Endothelial cell of hepatic sinusoid (primary cell): ENCODE data around the gene GOLGA3.
"Not testable (repeated sequence)": the region's sequence is repeated elsewhere in the genome, so short reads cannot be mapped to it uniquely, and the experiment has no call there.

Experiments
- in situ Hi-C: cut with HindIII; loops from 2 replicates; pipeline ENCODE4 v1.10.0; 2017; ENCODE audit warnings: low sequenced_read_pairs

GOLGA3 gene

DNA sequence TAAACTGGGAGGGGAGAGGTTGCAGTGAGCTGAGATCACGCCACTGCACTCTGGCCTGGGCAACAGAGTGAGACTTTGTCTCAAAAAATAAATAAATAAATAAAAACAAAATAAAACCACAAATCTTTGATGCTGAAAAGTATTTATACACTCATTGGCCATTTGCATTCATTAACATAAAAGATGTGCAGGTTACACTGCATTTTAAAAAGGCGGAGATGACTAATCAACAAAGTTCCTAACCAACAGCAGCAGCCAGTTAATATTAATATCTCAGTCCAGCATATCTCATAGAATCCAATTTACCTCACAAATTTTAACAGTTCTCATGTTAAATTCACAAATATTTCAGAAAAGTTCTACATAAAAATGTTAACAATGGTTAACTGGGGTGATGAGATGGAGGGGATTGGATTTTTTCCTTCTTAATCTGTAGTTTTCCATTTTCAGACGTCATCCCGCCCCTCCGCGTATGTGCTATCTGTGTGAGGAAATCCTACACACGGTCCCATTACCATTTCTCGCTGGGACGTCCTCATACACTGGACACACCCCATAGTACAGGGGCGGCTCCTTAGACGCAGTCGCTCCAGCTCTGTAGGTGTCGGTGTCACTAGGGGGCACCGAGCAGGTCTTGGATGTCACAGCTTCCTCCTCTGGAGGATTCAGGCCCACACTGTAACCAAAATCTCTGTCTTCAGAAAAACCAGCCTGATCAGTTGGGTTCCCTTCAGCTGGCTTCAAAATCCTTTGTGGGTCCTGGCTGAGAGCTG lies 74.3 kb downstream of the GOLGA3 start:
- in situ Hi-C loops = no loop called here

DNA sequence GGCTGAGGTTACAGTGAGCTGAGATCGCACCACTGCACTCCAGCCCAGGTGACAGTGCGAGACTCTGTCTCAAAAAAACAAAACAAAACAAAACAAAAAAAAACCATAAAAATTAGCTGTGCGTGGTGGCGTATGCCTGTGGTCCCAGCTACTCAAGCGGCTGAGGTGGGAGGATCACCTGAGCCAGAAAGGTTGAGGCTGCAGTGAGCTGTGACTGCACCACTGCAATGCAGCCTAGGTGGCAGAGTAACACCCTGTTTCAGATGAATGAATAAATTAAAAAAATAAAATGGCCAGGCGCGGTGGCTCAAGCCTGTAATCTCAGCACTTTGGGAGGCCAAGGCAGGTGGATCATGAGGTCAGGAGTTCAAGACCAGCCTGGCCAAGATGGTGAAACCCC lies 75.0 kb downstream of the GOLGA3 start:
- in situ Hi-C loops = not testable (repeated sequence)

DNA sequence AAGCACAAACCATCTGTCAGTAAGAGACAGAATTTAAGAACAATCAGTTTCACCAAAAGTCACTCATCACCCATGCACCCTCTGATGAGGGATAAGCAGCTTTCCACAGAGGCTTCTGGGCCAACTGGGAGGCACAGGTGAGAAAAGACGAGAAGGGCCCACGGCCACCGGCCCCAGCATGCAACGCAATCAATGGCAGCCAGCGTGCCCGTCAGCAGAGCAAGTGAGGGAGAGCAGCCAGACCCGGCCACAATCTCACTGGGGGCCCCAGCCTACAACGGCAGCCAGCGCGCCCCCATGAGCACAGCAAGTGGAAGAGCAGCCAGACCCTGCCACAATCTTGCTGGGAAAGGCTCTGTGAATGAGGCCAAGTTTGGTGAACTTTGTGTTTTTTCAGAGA lies 80.3 kb downstream of the GOLGA3 start:
- in situ Hi-C loops = no loop called here

DNA sequence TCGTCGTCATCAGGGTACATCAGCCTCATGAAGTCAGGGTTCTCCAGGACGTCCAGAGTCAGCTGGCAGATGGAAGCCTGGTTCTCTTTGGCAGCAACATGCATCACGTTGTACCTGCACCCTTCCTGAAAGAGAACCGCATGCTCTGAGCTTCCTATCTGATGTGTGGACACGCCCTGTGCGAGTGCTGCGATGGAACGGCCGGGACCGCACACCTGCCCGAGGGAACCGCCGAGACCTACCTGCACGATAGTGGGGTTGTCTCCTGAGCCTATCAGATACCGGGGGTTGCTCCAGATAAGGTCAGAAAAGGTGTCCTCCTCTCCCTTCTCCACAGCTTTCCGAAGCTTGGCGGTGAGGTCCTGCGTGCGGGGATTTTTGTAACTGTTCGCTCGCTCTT lies 80.8 kb downstream of the GOLGA3 start:
- in situ Hi-C loops = no loop called here

DNA sequence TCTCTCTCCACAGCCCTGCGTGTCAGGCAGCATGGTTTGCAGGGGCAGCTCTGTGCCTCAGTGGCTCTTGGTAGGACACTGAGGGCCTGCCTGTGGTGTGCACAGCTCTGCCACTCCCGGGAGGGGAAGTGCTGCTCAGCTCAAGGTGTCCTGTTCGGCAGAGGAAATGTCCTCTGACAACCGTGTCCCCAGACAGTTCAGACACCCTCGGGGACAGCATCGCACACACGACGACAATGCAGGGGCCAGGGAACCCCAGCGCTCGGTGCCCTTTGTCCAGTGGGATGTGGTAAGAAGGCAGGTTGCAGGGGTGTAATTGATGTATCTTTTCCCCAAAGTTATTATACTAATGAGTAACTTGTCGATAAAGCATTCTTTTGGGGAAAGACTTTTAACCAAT lies 81.3 kb downstream of the GOLGA3 start:
- in situ Hi-C loops = no loop called here

DNA sequence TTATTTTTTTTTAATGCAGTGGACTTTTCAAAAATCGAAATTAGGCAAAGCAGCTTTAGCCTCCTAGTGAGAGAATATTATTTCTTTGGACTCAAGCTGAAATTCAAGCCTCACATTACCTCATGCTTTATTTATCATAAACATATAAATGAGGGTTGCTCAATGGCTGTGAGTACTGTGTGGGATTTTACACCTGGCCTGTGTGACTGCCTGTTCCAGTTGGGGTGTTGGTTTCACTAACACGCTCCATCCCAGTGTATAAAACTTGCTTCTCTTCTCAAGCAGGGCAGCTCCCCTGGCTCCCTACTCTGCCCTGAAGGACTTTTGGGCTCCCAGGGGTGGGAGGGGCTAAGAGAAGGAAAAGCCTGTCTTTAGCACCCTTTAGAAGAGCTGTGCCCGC lies 82.1 kb downstream of the GOLGA3 start:
- in situ Hi-C loops = no loop called here

DNA sequence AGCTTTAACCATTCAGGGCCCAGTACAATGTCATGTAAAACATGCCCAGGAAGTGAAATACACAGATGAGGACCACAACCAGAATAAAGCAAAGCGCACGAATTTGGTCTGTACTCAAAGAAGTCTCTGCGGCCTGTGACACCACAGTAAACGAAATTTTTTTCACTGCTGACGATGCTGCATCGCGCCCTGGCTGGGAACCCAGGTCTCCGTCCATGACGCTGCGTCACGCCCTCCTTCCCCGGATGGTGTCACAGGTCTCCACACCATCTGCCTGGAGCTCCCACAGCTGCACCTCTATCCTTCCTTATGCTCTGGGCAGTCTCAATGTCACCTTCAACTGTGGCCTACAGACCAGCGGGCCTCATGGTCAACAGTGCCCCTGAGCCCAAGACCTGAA lies 84.8 kb downstream of the GOLGA3 start:
- in situ Hi-C loops = no loop called here

DNA sequence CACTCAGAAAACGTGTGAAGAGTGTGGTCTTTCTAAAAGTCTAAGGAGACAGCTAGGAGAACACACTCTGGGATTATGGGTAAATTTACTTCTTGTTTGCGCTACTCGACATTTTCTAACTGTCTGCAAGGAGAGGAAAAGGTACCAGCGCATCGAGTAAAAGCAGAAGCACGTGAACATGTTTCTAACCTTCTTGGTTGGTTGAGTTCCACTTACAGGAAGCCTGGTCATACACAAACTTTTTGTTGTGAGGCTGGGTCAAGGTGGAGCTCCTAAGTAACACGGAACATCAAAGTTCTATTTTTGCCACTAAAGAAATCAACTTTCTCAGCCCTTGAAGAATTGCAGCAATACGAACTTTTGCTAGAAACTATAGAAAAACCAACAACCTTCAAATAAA lies 87.0 kb downstream of the GOLGA3 start:
- in situ Hi-C loops = no loop called here

DNA sequence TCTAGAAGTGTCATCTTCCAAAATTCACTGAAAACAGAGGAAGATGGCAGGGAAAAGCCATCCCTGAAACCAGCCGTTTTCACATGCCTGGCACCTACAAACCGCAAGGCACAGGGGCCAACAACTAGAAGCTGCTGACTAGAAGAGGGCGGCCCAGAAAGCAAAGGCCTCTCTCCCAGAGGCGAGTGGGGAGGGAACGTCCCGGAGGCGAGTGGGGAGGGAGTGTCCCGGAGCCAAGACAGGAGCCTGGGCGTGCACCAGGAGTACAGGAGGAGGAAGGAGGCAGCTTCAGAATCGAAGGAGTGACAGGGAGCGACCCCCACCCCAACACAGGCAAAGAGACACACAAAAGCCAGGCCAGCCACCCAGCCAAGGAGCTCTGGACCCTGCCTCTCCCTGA lies 88.0 kb downstream of the GOLGA3 start:
- in situ Hi-C loops = no loop called here

DNA sequence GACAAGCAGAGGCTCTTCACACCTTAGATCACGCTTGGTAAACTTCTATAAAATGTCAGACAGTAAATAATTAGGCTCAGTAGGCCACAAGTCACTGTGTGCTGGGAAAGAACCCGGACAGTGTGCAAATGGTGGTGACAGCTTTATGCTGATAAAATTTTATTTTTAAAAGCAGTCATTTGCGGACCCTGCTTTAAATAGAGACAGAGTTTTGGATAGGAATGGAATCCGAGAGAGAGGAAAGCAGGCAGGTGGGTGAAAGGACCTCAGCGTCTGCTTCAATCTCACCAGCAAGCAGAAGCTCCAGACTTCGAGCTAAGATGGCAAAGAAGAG lies 88.4 kb downstream of the GOLGA3 start:
- in situ Hi-C loops = no loop called here

DNA sequence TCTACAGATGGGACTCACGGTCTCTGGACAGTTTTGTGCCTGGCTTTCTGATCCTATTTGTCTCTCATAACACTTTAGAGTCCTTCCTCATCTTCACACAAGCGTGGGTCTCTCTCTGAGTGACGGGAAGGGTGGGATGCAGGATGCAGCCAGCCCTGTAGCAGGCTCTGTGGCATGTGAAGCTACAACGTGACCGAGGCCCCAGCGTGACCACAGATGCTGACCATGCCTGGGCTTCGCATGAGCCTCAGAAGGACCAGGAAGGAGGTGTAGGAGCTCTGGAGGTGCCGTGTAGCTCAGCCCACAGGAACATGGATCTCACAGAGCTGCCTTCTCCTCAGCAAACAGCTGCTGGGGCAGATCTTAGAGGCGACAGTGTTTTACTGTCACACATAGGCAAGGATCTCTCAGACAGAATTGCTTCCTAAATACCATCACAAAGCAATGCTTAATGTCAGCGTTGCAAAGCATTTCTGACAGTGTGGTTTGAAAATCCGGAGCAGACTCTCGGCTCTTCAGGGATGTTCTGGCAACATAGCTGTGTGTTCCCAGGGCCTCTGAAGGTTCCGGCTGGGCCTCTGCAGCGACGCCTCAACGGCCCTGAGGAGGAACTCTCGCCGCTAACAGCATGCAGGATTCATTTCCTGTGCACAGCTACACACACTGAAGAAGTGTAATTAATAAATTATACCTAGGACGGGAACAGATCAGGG lies 88.9 kb downstream of the GOLGA3 start:
- in situ Hi-C loops = no loop called here

DNA sequence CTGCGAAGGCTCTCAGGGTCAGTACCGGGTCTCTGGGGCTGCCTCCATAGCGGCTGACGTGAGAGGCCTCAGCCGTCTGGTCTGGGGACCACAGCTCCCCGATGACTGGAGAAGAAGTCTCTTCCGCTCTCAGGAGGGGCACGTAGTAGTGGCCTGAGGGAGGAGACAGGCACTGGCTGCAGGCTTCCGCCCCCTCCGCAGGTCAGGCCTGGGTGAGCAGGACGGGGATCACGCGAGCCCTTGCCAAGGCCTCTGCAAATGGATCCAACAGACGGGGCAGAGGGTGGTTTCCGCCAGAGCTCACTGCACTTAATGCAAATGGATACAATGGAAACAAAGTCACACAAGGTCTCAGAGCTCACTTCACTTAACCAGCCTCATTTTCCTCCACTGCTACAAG lies 91.8 kb downstream of the GOLGA3 start:
- in situ Hi-C loops = no loop called here

DNA sequence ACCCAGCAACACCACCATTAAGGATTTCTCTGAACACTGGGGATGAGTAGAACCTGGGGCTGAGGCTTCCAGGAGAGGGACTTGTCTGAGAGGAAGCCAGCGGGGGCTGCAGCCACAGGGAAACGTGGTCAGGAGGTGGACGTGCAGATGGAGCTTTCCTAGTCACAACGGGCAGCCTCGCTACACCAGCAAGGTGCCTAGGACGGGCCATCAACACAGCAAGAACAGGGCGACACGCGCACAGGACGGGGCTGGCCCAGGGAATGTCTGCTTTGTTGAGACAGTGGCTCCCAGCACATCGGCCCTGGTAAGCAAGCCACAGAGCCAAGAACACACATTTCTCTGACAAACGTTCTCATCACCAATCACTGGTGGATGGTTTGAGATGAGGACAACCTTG lies 92.3 kb downstream of the GOLGA3 start:
- in situ Hi-C loops = no loop called here

DNA sequence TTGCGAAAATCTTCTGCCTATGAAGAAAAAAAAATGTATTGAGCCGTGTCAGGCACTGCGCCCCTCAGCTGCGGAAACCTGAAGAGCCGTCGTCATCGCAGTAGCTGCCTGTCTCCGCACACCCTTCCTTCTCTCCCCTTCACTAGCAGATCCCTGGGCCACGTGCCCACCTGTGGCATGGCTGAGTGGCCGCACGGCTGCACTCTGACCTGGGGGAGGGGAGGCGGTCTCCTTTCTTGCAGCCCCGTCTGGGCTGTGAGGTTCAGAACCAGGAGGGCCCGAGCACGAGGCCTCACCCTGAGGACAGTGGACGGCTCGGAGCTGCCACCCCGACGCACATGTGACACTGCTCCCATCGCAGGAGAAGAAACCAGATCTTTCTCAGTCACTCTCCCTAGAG lies 93.2 kb downstream of the GOLGA3 start:
- in situ Hi-C loops = no loop called here

DNA sequence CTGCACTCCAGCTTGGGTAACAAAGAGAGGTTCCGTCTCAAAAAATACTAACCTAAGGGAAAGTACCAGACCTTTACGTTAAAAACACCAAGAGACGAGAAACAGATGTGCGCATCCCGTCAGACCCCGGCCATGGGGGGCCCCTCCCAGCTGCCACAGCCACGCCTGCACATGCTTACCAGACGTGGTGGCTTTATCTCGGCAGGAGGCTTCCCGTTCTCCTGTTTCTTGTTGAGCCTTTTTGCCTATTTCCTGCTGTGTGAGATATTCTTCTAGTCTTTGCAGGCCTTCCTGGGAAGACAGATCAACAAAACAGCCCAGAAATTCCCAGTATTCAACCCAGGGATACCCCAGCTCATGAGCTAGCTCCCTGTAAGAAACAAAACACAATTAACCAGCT lies 94.5 kb downstream of the GOLGA3 start:
- in situ Hi-C loops = no loop called here

DNA sequence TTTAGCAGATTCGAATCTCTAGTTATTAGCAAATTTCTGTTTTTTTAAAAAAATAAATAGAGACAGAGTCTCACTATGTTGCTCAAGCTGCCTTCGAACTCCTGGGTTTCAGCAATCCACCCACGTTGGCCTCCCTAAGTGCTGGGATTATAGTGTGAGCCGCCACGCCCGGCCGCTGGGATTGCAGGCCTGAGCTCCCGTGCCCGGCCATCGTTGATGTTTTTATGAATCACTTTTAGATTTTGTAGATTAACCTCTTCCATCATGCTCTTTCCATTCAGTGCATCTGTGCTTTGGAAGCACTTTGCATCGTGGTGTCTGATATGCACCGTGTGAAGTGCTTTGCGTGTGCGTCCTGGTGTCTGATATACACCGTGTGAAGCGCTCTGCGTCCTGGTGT lies 97.1 kb downstream of the GOLGA3 start:
- in situ Hi-C loops = no loop called here

DNA sequence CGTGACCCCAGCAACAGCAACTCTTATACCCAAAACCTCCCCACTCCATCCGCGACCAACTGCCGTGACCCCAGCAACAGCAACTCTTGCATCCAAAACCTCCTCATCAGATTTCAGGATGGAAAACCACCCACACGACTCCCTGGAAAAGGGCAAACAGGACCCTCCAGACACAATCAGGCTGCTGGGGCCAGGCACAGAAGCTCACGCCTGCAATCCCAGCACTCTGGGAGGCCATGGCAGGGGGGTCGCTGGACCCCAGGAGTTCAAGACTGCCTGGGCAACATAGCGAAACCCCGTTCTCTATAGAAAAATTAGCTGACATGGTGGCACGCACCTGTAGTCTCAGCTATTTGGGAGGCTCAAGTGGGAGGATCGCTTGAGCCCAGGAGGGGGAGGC lies 98.3 kb downstream of the GOLGA3 start:
- in situ Hi-C loops = no loop called here

DNA sequence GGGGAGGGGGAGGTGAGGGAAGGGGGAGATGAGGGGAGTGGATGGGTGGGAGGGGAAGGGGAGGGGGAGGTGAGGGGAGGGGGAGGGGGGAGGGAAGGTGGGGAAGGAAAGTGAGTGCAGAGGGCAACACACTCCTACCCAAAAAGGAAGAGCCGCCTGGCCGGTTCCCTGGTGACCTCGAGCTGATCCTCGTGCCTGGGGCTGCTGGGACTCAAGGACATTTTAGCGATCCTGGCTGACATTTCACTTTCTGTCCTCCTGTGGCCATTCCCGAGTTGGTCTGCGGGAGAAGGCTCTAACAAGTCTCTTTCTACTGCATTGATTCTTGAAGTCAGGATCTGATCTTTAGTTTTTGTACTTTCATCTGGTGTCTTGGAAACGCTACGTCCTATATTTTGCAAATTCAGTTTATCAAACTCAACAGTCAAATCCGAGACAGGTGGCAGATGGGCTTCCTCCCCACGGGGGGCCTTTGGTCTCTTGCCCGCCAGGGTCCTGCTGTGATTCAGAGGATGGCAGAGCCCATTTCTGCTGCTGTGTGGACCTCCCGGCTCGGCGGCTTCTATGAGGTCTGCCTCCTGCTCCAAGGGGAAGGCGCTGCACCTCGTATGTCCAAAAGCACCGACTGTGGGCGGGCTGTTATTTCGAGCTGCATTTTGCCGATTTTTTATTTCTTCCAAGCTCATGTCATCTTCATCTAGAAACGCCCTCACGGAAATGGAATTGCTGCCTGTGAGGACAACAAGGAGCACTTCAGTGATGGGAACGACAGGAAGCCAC lies 98.9 kb downstream of the GOLGA3 start:
- in situ Hi-C loops = no loop called here

DNA sequence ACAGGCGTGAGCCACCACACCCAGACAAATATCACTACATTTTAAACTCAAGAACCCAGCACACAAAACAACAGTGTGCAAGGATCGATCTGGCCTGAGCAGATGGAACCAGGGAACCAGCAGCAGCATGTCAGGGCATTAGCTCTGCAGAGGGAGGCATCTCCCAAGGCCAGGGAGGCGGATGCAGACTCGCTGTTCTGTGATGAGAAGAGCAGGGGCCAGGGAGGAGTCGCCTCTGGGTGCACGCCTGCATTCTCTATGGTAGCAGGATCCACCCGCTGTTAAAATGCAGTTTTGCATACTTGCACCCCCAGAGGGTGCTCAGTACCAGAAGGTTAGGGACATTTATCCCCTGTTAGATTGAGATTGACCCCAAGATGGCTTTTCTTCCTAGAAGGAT lies 100.2 kb downstream of the GOLGA3 start:
- in situ Hi-C loops = no loop called here

DNA sequence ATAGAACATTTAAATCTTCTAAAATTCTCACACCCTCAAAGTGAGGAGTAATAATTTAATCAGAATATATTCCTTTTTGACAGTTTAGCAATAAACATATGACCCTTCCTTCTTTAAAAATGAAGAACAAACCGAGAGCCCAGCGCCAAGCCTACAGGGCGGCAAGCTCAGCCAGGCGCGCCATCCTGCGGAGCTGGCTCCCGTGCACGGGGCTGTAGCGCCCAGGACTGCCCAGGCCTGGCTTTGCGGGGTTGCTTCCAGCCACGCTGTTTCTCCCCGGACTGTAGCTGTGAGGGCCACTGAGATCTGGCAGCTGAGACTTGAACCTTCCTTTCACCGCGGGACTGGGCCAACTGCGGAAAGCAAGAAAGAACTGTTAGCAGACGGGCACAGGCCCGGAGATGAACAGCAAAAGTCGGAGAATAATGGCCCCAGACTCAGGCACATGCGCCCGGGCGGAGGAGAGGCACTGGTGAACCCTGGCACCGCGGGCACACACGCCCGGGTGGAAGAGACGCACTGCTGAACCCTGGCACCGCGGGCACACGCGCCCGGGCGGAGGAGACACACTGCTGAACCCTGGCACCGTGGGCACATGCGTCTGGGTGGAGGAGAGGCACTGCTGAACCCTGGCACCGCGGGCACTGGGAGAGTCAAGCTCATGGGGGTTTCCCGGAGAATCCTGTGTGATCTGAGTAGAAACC lies 101.4 kb downstream of the GOLGA3 start:
- in situ Hi-C loops = no loop called here

DNA sequence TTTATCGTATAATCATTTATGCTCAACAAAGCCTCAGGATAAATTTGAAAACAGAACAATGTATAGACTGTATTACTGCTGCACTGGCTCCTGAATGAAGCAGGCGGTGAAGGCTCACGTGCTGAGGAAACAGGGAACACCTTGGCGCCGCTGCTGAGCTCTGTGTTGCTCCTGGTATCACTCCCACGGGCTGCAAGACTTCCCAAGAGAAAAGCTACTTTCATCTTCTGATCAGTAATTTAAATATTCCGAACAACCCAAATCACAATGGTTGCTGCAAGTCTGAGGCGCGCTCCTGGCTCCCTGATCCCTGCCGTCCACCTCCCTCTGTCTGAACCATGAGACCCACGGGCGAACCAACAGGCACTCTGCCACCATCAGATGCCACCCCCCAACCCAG lies 102.3 kb downstream of the GOLGA3 start:
- in situ Hi-C loops = no loop called here
